Erythroblast (primary cell): Measurements from ENCODE around the gene NEB.

ENCODE experiments used
- GATA1 ChIP-seq: IDR thresholded peaks from 2 replicates; pipeline ENCODE4 v1.6.1; 2011; ENCODE audit warnings: low read depth, mild to moderate bottlenecking, control low read depth, low read length, moderate library complexity
- POLR2A ChIP-seq: IDR thresholded peaks from 2 replicates; pipeline ENCODE4 v1.6.1; 2011; ENCODE audit warnings: mild to moderate bottlenecking, low read length

- TF ChIP-seq POLR2A, result no peak
- no peak for TF ChIP-seq GATA1
Measured at GRCh38 chr2:151655663-151656398, 78.4 kb downstream of the NEB start.
